Endothelial cell of umbilical vein (primary cell): ENCODE measurements around the gene ARMS2. TPM values are rescaled to one million over a fixed set of nuclear protein-coding genes. Genes with fewer than 3 reads are reported as not detected.

Source experiments
- BruUV-seq: library from RNA; stranded (reverse); fragments of 400-500 nt; replicated peaks from 2 replicates; lab custom pipeline; 2021; lab: Mats Ljungman, UMichigan
- CTCF ChIA-PET: fragments of 300-600, 350-600 bp; sonication (Branson Sonifier 250); formaldehyde crosslinking; loops from one replicate; lab custom pipeline; 2021; ENCODE audit warnings: antibody characterized with exemption, inconsistent platforms; lab: Charles Lee
- POLR2A ChIA-PET: fragments of 300-600, 350-600 bp; sonication (Branson Sonifier 250); formaldehyde crosslinking; loops from one replicate; lab custom pipeline; 2021; ENCODE audit warnings: antibody characterized with exemption, inconsistent platforms; lab: Charles Lee
- DNase-seq: peaks from one replicate; pipeline ENCODE4 v3.0.0-alpha.2; 2011; ENCODE audit warnings: low read depth, low spot score
- FAIRE-seq: peaks from 2 replicates; lab custom pipeline; 2011; peaks lifted over from hg19 to GRCh38; lab: Jason Lieb, UNC
- H2AFZ ChIP-seq: 2 replicates; pipeline ENCODE4 v1.6.0; 2012; ENCODE audit warnings: low read depth, low read length, control low read depth, inconsistent platforms
- H3K27ac ChIP-seq: 2 replicates; pipeline ENCODE4 v1.5.1; 2011; ENCODE audit warnings: low read depth, mild to moderate bottlenecking, control low read depth, low read length, moderate library complexity; ENCODE audit not compliant: insufficient read depth
- H3K27me3 ChIP-seq, 2 experiments: 2 replicates each; pipeline versions ENCODE4 v1.6.0 to v1.6.1; 2011; ENCODE audit warnings: low read length in 2 of 2, mixed read lengths in 1 of 2; ENCODE audit not compliant: control insufficient read depth in 2 of 2, insufficient read depth in 2 of 2
- H3K36me3 ChIP-seq, 2 experiments: 2 replicates in 1 of 2; 3 replicates in 1 of 2; pipeline ENCODE4 v1.5.1; 2011; ENCODE audit warnings: low read length in 2 of 2, mild to moderate bottlenecking in 1 of 2, moderate library complexity in 1 of 2; ENCODE audit not compliant: control insufficient read depth in 2 of 2, insufficient read depth in 2 of 2; ENCODE audit errors: extremely low read depth in 1 of 2
- H3K4me1 ChIP-seq: 3 replicates; pipeline ENCODE4 v1.5.1; 2011; ENCODE audit warnings: mild to moderate bottlenecking, low read length; ENCODE audit not compliant: control insufficient read depth, insufficient read depth; ENCODE audit errors: extremely low read depth
- H3K4me2 ChIP-seq: 2 replicates; pipeline ENCODE4 v1.6.1; 2011; ENCODE audit warnings: low read length, control low read depth, mixed read lengths; ENCODE audit not compliant: insufficient read depth
- H3K4me3 ChIP-seq, 3 experiments: fragments of 200-600 bp in 1 of 3; sonication (generic), shearing (Covaris generic) in 1 of 3; replicated peaks in 1 of 3; 2 replicates each; pipeline ENCODE4 v1.5.1; 2011 to 2016; ENCODE audit warnings: control low read depth in 3 of 3, low read length in 3 of 3, mild to moderate bottlenecking in 2 of 3, inconsistent platforms in 1 of 3, low read depth in 1 of 3, moderate library complexity in 1 of 3; ENCODE audit not compliant: insufficient read depth in 1 of 3
- H3K79me2 ChIP-seq: 2 replicates; pipeline ENCODE4 v1.6.0; 2012; ENCODE audit warnings: low read length, inconsistent platforms; ENCODE audit not compliant: control insufficient read depth, insufficient read depth
- H3K9ac ChIP-seq: replicated peaks from 2 replicates; pipeline ENCODE3; 2011; ENCODE audit warnings: low read length, control low read depth; ENCODE audit not compliant: insufficient read depth; ENCODE audit errors: extremely low read depth
- H3K9me1 ChIP-seq: replicated peaks from 3 replicates; pipeline ENCODE4 v1.6.0; 2011; ENCODE audit warnings: mild to moderate bottlenecking, low read length; ENCODE audit not compliant: control insufficient read depth, insufficient read depth; ENCODE audit errors: extremely low read depth
- H3K9me3 ChIP-seq: replicated peaks from 2 replicates; pipeline ENCODE4 v1.5.1; 2012; ENCODE audit warnings: low read length, inconsistent platforms; ENCODE audit not compliant: control insufficient read depth, insufficient read depth
- H4K20me1 ChIP-seq: replicated peaks from 2 replicates; pipeline ENCODE3; 2011; ENCODE audit warnings: mild to moderate bottlenecking, low read length; ENCODE audit not compliant: control insufficient read depth, insufficient read depth; ENCODE audit errors: extremely low read depth
- EZH2 ChIP-seq: IDR thresholded peaks from 2 replicates; pipeline ENCODE4 v1.6.1; 2012; ENCODE audit warnings: borderline replicate concordance, low read depth, mild to moderate bottlenecking, moderate library complexity, low read length, inconsistent platforms; ENCODE audit not compliant: severe bottlenecking
- GATA2 ChIP-seq: IDR thresholded peaks from 2 replicates; pipeline ENCODE4 v1.7.0; 2011; ENCODE audit warnings: low read depth, mild to moderate bottlenecking, moderate library complexity, mixed read lengths, low read length; ENCODE audit not compliant: insufficient read length, insufficient read depth
- JUN ChIP-seq: IDR thresholded peaks from 2 replicates; pipeline ENCODE4 v1.6.1; 2011; ENCODE audit warnings: borderline replicate concordance, low read depth; ENCODE audit not compliant: insufficient read length, insufficient read depth
- POLR2A ChIP-seq: IDR thresholded peaks from 2 replicates; pipeline ENCODE4 v1.6.1; 2012; ENCODE audit warnings: low read depth, mild to moderate bottlenecking, control low read depth, low read length
- POLR2AphosphoS5 ChIP-seq: IDR thresholded peaks from 2 replicates; pipeline ENCODE4 v1.6.1; 2012; ENCODE audit warnings: low read depth, mild to moderate bottlenecking, control low read depth, low read length, moderate library complexity; ENCODE audit not compliant: insufficient read depth
- dilution Hi-C: fragments of 300-500 bp; cut with MboI; formaldehyde crosslinking; loops from one replicate; pipeline ENCODE4 v1.15.0; 2019; ENCODE audit warnings: low sequenced_read_pairs; ENCODE audit not compliant: extremely low pct_ligation_motif_present
- intact Hi-C: fragments of 100-400 bp; cut with micrococcal nuclease; formaldehyde crosslinking; loops from one replicate; pipeline ENCODE4 v1.10.0; 2022
- polyA plus RNA-seq, 4 experiments: library from polyadenylated mRNA; depleted of rRNA in 3 of 4; stranded (reverse) in 3 of 4; unstranded in 1 of 4; fragments of >200 nt; gene quantifications; 2 replicates each; pipeline versions ENCODE4 v1.2.1 to v1.2.3, GENCODE V29; 2011 to 2012; ENCODE audit warnings: missing spikeins in 1 of 4
- total RNA-seq: library from RNA; stranded (reverse); gene quantifications from 2 replicates; pipeline ENCODE4 v1.2.3, GENCODE V29; 2021
- TF ChIP-seq, protein P1 (sequence below): IDR thresholded peaks from 2 replicates; pipeline ENCODE4 v1.6.1; 2011; ENCODE audit not compliant: insufficient read depth, insufficient read length
- TF ChIP-seq, protein P2 (sequence below), 2 donors: IDR thresholded peaks; 1 replicate in 1 of 2; 2 replicates in 1 of 2; pipeline ENCODE4 v1.5.1; 2011; ENCODE audit warnings: low read length in 2 of 2, mild to moderate bottlenecking in 2 of 2, moderate library complexity in 2 of 2, control low read depth in 1 of 2, inconsistent platforms in 1 of 2, low read depth in 1 of 2; ENCODE audit not compliant: insufficient read depth in 1 of 2; ENCODE audit errors: extremely low read depth in 1 of 2

The ARMS2 gene
- total and polyA plus RNA-seq, 2 donors (not counting 3 experiments of a cell fraction or from before 2014, with no cell fraction given) = not detected

DNA sequence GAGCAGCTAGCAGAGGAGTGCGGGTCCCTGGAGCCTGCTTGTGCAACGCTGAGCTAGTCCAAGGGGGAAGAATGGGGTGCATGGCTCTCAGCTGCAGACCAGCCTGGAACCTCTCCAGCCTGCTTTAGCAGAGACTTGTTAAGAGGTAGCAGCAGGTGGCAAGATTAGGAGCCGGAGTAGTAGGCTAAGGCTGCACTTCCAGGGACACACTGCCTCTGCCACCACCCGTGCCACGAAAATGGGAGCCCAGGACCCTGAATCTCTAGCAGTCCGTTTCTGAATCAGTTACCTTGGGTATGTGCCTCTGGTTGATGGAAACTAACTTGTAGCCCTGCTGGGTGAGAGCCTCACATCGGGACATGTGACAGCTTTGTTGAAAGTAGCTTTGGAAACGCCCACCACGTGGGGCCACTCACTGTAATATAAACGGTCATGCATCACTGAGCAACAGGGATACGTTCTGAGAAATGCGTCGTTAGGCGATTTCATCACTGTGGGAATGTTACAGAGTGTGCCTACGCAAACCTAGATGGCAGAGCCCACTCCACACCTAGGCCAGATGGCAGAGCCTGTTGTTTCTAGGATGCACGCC lies 32.8 kb downstream of the ARMS2 start:
- H3K9me3 ChIP-seq = no peaks in the 10 kb centered on the region
- H3K27ac ChIP-seq = no peak overlapping the region
- H3K9ac ChIP-seq = no peak overlapping the region
- intact Hi-C loops (no loop called here), dilution Hi-C loops (no loop called here)
- H3K9me1 ChIP-seq = no peaks in the 10 kb centered on the region
- peaks cover 4 to 5% of the 10 kb centered on the region in 2 experiments for H3K36me3 ChIP-seq
- DNase-seq = no peak
- peaks cover 3% of the 10 kb centered on the region for H3K79me2 ChIP-seq
- H3K4me3 ChIP-seq = no peak overlapping the region
- H2AFZ ChIP-seq = no peak overlapping the region
- ChIA-PET POLR2A (no interaction called here), CTCF (interaction anchor here (1.5 kb wide), 1 partner anchor 219 kb away, joined by 3 read pairs; no protein-coding TSS in a partner anchor)
- no peaks in the 10 kb centered on the region for H3K27me3 ChIP-seq
- H3K4me1 ChIP-seq = peaks cover 7% of the 10 kb centered on the region
- H4K20me1 ChIP-seq = no peaks in the 10 kb centered on the region
- TF ChIP-seq, protein P1, sequence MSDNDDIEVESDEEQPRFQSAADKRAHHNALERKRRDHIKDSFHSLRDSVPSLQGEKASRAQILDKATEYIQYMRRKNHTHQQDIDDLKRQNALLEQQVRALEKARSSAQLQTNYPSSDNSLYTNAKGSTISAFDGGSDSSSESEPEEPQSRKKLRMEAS = no peak
- TF ChIP-seq POLR2AphosphoS5 = no peak
- TF ChIP-seq GATA2 = no peak
- TF ChIP-seq, protein P2, sequence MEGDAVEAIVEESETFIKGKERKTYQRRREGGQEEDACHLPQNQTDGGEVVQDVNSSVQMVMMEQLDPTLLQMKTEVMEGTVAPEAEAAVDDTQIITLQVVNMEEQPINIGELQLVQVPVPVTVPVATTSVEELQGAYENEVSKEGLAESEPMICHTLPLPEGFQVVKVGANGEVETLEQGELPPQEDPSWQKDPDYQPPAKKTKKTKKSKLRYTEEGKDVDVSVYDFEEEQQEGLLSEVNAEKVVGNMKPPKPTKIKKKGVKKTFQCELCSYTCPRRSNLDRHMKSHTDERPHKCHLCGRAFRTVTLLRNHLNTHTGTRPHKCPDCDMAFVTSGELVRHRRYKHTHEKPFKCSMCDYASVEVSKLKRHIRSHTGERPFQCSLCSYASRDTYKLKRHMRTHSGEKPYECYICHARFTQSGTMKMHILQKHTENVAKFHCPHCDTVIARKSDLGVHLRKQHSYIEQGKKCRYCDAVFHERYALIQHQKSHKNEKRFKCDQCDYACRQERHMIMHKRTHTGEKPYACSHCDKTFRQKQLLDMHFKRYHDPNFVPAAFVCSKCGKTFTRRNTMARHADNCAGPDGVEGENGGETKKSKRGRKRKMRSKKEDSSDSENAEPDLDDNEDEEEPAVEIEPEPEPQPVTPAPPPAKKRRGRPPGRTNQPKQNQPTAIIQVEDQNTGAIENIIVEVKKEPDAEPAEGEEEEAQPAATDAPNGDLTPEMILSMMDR (IDR thresholded peaks at IDR 0.05; ENCODE audit: extremely low read depth in 1 of 2, insufficient read depth in 1 of 2, low read depth in 1 of 2, low read length in 2 of 2) = no peak
- no peak for TF ChIP-seq JUN
- no peak for TF ChIP-seq EZH2
- no peak for TF ChIP-seq POLR2A
- no peak for FAIRE-seq
- H3K4me2 ChIP-seq = no peak overlapping the region
- BruUV-seq = no TSS peak
